ENCODE data around the gene MEG3.

DNA sequence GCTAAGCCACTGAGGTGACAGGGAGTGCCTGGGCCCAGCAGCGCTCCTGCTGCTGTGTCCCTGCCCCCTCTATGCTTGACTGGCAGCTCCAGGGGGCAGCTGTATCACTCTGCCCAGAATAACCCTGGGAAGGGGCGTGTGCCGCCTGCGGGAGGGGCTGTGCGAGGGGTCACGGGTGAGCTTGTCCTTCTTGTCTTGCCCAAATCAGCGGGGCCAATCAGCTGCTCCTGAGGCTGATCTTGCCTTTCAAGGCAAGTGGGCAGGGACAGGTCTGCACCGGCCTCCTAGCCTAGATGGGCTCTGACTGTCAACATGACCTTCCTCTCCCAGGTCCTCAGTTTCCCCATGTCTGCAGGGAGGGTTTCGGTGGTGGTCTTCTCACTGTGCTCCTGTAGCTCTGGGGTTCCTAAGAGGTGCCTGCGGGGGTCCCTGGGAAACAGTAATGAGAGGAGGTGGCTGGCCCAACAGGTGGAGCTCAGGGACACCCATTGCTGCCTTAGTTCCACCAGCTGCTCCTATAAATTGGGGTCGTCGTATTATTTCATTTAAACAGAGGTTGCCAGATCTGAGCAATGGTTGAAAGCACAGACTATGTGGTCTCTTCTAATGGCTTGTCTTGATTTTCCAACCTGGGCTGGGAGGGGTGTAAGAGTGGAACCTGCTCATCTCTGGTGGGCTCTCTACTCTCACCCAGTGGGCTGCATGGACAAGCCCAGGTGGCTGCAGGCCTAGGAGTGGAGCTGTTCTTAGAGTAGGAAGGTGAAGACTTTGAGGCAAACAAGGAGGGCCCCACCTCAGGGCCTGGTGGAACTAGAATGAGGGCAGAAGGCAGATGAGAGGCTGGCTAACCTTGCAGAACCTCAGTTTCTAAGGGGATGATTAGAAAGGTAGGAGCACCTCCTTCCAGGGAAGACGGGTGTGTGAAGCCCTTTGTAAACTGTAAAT is 65.9 kb downstream of the MEG3 start:
- TF ChIP-seq, protein P1, sequence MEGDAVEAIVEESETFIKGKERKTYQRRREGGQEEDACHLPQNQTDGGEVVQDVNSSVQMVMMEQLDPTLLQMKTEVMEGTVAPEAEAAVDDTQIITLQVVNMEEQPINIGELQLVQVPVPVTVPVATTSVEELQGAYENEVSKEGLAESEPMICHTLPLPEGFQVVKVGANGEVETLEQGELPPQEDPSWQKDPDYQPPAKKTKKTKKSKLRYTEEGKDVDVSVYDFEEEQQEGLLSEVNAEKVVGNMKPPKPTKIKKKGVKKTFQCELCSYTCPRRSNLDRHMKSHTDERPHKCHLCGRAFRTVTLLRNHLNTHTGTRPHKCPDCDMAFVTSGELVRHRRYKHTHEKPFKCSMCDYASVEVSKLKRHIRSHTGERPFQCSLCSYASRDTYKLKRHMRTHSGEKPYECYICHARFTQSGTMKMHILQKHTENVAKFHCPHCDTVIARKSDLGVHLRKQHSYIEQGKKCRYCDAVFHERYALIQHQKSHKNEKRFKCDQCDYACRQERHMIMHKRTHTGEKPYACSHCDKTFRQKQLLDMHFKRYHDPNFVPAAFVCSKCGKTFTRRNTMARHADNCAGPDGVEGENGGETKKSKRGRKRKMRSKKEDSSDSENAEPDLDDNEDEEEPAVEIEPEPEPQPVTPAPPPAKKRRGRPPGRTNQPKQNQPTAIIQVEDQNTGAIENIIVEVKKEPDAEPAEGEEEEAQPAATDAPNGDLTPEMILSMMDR (IDR thresholded peaks at IDR 0.05) = no peak
- TF ChIP-seq POLR2AphosphoS5 (IDR thresholded peaks at IDR 0.05; ENCODE audit: low read depth, low read length) = no peak
- TF ChIP-seq, protein P2, sequence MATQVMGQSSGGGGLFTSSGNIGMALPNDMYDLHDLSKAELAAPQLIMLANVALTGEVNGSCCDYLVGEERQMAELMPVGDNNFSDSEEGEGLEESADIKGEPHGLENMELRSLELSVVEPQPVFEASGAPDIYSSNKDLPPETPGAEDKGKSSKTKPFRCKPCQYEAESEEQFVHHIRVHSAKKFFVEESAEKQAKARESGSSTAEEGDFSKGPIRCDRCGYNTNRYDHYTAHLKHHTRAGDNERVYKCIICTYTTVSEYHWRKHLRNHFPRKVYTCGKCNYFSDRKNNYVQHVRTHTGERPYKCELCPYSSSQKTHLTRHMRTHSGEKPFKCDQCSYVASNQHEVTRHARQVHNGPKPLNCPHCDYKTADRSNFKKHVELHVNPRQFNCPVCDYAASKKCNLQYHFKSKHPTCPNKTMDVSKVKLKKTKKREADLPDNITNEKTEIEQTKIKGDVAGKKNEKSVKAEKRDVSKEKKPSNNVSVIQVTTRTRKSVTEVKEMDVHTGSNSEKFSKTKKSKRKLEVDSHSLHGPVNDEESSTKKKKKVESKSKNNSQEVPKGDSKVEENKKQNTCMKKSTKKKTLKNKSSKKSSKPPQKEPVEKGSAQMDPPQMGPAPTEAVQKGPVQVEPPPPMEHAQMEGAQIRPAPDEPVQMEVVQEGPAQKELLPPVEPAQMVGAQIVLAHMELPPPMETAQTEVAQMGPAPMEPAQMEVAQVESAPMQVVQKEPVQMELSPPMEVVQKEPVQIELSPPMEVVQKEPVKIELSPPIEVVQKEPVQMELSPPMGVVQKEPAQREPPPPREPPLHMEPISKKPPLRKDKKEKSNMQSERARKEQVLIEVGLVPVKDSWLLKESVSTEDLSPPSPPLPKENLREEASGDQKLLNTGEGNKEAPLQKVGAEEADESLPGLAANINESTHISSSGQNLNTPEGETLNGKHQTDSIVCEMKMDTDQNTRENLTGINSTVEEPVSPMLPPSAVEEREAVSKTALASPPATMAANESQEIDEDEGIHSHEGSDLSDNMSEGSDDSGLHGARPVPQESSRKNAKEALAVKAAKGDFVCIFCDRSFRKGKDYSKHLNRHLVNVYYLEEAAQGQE (IDR thresholded peaks at IDR 0.05; ENCODE audit: insufficient read depth in 1 of 2, low read depth in 2 of 2, low read length in 1 of 2) = no peak

Data from Panc1 (cell line).